Body of pancreas (tissue), 4 donors: ENCODE data around the gene DGCR8. TPM values are rescaled to one million over a fixed set of nuclear protein-coding genes. Genes with fewer than 3 reads are reported as not detected.

Source experiments
- ATAC-seq: fragments of 150-250 bp; one replicate; pipeline ENCODE4 v1.9.1; 2016
- DNase-seq, 4 donors: peaks; one replicate each; pipeline ENCODE4 v3.0.0-alpha.2; 2019
- H3K27ac ChIP-seq, 4 donors: fragments of 200-600 bp; sonication (generic); 1 replicate in 3 of 4; 2 replicates in 1 of 4; pipeline versions ENCODE4 v1.5.1 to v1.6.1; 2016 to 2019; ENCODE audit warnings: mild to moderate bottlenecking in 1 of 4, mixed read lengths in 1 of 4, moderate library complexity in 1 of 4
- H3K27me3 ChIP-seq, 2 donors: fragments of 200-600 bp; sonication (generic); one replicate each; pipeline ENCODE4 v1.6.0; 2016; ENCODE audit warnings: mild to moderate bottlenecking in 1 of 2
- H3K36me3 ChIP-seq, 2 donors: fragments of 200-600 bp; sonication (generic); replicated peaks in 1 of 2; 2 replicates each; pipeline ENCODE4 v1.5.1; 2016; ENCODE audit warnings: low read depth in 2 of 2; ENCODE audit not compliant: insufficient read depth in 1 of 2
- H3K4me1 ChIP-seq: fragments of 200-600 bp; sonication (generic); one replicate; pipeline ENCODE4 v1.6.0; 2016
- H3K4me3 ChIP-seq, 2 donors: fragments of 200-600 bp; sonication (generic); 1 replicate in 1 of 2; 2 replicates in 1 of 2; pipeline ENCODE4 v1.5.1; 2016 to 2019
- H3K9me3 ChIP-seq, 3 donors: fragments of 200-600 bp; sonication (generic); 1 replicate in 2 of 3; 2 replicates in 1 of 3; pipeline ENCODE4 v1.5.1; 2016
- POLR2A ChIP-seq, 3 donors: fragments of 450-650 bp; IDR thresholded peaks; one replicate each; pipeline ENCODE4 v1.6.1; 2016; ENCODE audit warnings: antibody characterized with exemption in 3 of 3, mild to moderate bottlenecking in 2 of 3
- WGBS, 2 donors: methylation state at CpG; one replicate each; pipeline ENCODE4 v1.1.5; 2017; 5-methylcytosine and 5-hydroxymethylcytosine counted together
- intact Hi-C: fragments of 100-400 bp; cut with DNase I; formaldehyde crosslinking; loops from one replicate; pipeline ENCODE4 v1.15.1; 2023
- total RNA-seq, 2 donors: library from RNA; depleted of rRNA; stranded (reverse); fragments of >200 nt; gene quantifications; one replicate each; pipeline ENCODE4 v1.1.0, GENCODE V29; 2016
- TF ChIP-seq, protein P1 (sequence below), 7 experiments: fragments of 450-650 bp in 4 of 7; fragments of 200-600 bp in 3 of 7; sonication (generic) in 3 of 7; IDR thresholded peaks; one replicate each; pipeline ENCODE4 v1.5.1; 2016 to 2019; ENCODE audit warnings: antibody characterized with exemption in 7 of 7

The DGCR8 gene
- total RNA-seq, 2 donors from 2014 or later: 25.7 to 53.4 TPM

DNA sequence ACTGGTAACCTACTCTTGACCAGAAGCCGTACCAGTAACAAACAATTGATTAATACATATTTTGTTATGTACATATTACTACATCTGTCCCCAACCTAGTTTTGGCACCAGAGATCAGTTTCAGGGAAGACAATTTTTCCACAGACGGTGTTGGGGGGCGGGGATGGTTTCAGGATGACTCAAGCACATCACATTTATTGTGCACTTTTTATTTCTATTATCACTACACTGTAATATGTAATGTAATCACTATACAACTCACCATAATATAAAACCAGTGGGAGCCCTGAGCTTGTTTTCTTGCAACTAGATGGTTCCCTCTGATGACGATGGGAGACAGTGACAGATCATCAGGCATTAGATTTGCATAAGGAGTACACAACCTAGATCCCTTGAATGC, 15.5 kb downstream of the DGCR8 start:
- ATAC-seq (no peak), DNase-seq (no peak)
- Histone ChIP-seq H3K27ac (no peak overlapping the region), H3K4me3 (no peak overlapping the region), H3K9me3 (no peaks in the 10 kb centered on the region), H3K27me3 (no peaks in the 10 kb centered on the region), H3K36me3 (peaks cover 0 to 58% of the 10 kb centered on the region in 2 donors), H3K4me1 (no peaks in the 10 kb centered on the region)
- TF ChIP-seq POLR2A (IDR thresholded peaks at IDR 0.05): no peak
- TF ChIP-seq, protein P1, sequence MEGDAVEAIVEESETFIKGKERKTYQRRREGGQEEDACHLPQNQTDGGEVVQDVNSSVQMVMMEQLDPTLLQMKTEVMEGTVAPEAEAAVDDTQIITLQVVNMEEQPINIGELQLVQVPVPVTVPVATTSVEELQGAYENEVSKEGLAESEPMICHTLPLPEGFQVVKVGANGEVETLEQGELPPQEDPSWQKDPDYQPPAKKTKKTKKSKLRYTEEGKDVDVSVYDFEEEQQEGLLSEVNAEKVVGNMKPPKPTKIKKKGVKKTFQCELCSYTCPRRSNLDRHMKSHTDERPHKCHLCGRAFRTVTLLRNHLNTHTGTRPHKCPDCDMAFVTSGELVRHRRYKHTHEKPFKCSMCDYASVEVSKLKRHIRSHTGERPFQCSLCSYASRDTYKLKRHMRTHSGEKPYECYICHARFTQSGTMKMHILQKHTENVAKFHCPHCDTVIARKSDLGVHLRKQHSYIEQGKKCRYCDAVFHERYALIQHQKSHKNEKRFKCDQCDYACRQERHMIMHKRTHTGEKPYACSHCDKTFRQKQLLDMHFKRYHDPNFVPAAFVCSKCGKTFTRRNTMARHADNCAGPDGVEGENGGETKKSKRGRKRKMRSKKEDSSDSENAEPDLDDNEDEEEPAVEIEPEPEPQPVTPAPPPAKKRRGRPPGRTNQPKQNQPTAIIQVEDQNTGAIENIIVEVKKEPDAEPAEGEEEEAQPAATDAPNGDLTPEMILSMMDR (IDR thresholded peaks at IDR 0.05): no peak
- intact Hi-C loops: no loop called here
- WGBS, 2 donors: 95 to 98% methylated on average over 4 of the region's 4 CpGs

DNA sequence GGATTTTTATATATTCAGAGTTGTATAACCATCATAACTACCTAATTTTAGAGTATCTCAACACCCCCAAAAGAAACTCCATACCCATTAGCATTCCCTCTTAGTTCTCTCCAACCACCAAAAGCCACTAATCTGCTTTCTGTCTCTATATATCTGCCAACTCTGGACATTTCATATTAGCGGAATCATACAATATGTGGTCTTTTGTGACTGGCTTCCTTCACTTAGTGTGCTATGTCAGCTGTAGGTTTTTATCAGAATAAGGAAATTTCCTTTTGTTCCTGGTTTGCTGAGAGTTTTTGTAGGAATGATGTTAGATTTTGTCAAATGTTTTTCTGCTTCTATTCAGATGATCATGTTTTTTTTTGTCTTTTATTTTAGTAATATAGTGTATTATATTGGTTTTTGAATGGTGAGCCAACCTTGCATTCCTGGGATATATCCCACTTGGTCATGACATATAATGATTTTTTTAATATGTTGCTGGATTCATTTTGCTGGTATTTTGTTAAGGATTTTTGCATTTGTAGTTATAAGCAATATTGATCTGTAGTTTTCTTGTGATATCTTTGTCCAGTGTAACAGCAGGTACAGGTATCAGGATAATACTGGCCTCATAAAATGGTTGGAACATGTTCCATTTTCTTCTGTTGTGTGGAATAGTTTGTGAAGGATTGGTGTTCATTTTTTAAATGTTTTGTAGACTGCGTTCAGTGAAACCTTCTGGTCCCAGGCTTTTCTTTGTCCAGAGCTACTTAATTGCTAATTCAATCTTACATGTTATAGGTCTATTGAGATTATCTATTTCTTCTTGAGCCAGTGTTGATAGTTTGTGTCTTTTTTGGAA, 16.8 kb downstream of the DGCR8 start:
- TF ChIP-seq, protein P1 (IDR thresholded peaks at IDR 0.05): no peak
- TF ChIP-seq POLR2A (IDR thresholded peaks at IDR 0.05): no peak
- Histone ChIP-seq H3K4me3 (no peak overlapping the region), H3K4me1 (no peaks in the 10 kb centered on the region), H3K36me3 (peaks cover 0 to 47% of the 10 kb centered on the region in 2 donors), H3K27me3 (no peaks in the 10 kb centered on the region), H3K27ac (no peak overlapping the region), H3K9me3 (no peaks in the 10 kb centered on the region)
- DNase-seq (no peak), ATAC-seq (no peak)
- intact Hi-C loops: no loop called here
- WGBS, 2 donors: 96 to 100% methylated on average over 2 of the region's 2 CpGs

- Histone ChIP-seq H3K36me3 (peaks cover 0 to 33% of the 10 kb centered on the region in 2 donors), H3K9me3 (no peaks in the 10 kb centered on the region), H3K27ac (no peak overlapping the region), H3K27me3 (no peaks in the 10 kb centered on the region), H3K4me1 (no peaks in the 10 kb centered on the region), H3K4me3 (no peak overlapping the region)
- intact Hi-C loops: no loop called here
- WGBS, 2 donors: 93 to 95% methylated on average over 6 of the region's 6 CpGs
- ATAC-seq (no peak), DNase-seq (no peak)
- no peak for TF ChIP-seq POLR2A (IDR thresholded peaks at IDR 0.05)
- TF ChIP-seq, protein P1 (IDR thresholded peaks at IDR 0.05): no peak
Observed at GRCh38 chr22:20099099-20099711, 19.2 kb downstream of the DGCR8 start.

GRCh38 chr22:20101638-20102037, 21.6 kb downstream of the DGCR8 start:
- Histone ChIP-seq H3K4me1 (no peaks in the 10 kb centered on the region), H3K36me3 (peaks cover 0 to 31% of the 10 kb centered on the region in 2 donors), H3K27ac (no peak overlapping the region), H3K9me3 (no peaks in the 10 kb centered on the region), H3K27me3 (no peaks in the 10 kb centered on the region), H3K4me3 (no peak overlapping the region)
- WGBS, 2 donors: 68 to 75% methylated on average over 8 of the region's 8 CpGs
- TF ChIP-seq POLR2A (IDR thresholded peaks at IDR 0.05): no peak
- TF ChIP-seq, protein P1 (IDR thresholded peaks at IDR 0.05): no peak
- ATAC-seq (no peak), DNase-seq (no peak)
- intact Hi-C loops: no loop called here
